ENCODE results near the gene SNRK.

SNRK gene

GRCh38 chr3:43286841-43287499, 630 bp downstream of the SNRK start:
- no peak for TF ChIP-seq ZNF274 (IDR thresholded peaks at IDR 0.05; ENCODE audit: low read depth, low read length)
- H3K4me3 ChIP-seq (ENCODE audit: low read length), result peak overlapping the region; percentile 77

GRCh38 chr3:43287500-43287873, 1.1 kb downstream of the SNRK start:
- no peak for TF ChIP-seq ZNF274 (IDR thresholded peaks at IDR 0.05; ENCODE audit: low read depth, low read length)
- H3K4me3 ChIP-seq (ENCODE audit: low read length), result peak overlapping the region; percentile 77

DNA sequence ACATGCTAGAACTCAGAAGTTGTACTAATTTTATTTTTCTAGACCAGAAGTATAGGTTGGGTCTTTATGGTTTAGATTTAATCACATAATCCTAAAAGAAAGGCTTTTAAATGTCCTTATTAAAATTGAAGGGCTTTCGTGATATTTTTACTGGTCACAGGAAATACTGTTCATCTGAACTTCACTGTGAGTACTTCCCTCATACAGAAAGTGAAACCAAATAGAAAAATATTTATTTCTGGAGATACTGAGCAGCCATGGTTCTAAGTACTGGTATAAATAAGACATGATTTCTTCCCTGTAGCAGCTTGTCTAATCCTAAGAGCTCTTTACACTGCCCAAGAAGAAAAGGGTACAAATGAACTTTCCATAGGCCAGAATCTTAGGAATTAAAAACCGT, 2.0 kb downstream of the SNRK start:
- peak overlapping the region; percentile 27; the same call in 1 of the 2 replicates for H3K4me3 ChIP-seq (ENCODE audit: low read length)

DNA sequence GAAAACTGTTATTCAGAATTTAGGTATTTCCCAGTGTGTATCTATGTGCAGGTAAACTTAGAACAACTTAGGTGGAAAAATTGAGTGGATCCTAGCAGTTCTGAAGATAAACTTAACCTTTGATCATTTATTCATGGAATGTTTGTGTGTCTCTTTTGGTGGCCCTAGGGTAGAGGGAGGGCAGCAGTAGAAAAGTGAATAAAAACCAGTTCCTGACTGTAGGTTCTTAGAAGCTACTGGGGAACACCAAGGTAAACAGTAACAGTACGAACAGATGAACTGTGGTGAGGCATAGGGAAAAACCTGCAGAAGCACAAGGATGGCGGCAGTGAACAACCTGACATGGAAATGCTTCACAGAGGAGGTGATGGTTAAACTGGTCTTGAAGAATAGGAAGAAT, 2.5 kb downstream of the SNRK start:
- TF ChIP-seq ZNF274 (IDR thresholded peaks at IDR 0.05; ENCODE audit: low read depth, low read length), result no peak

More for the DNA sequence above, 2.0 kb downstream of the SNRK start:
- no peak for TF ChIP-seq ZNF274 (IDR thresholded peaks at IDR 0.05; ENCODE audit: low read depth, low read length)

GRCh38 chr3:43289401-43289800, 3.1 kb downstream of the SNRK start:
- no peak for TF ChIP-seq ZNF274 (IDR thresholded peaks at IDR 0.05; ENCODE audit: low read depth, low read length)
- H3K4me3 ChIP-seq (ENCODE audit: low read length), result no peak overlapping the region

More for the DNA sequence above, 2.5 kb downstream of the SNRK start:
- no peak overlapping the region; the same call in 1 of the 2 replicates for H3K4me3 ChIP-seq (ENCODE audit: low read length)

DNA sequence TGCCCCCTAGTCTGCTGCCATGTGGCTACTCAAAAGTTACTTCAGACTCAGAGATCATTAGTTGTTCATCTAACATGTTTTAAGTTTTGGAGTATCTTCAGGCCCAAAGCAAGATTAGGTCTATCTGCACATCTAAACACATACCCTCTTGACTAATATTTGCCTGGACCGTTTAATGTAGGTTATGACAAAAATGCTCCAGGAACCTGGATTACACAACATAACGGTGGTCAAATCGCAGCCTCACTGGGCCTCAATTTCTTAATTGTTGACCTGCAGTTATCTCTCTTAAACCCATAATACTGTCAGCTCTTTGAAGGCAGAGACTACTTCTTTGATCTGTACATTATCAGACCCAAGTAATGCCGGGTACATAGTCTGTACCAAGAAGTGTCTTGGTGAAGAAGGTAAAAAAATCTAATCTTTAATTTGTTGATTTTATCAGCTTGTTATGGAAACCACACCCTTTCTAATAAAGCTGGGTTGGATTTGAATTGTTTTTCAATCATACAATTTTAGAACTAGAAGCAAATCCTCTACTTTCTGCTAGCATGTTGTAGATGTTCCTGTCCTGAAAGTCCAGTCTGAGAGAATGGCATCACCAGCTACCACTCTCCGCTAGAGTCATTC, 3.6 kb downstream of the SNRK start:
- H3K4me3 ChIP-seq (ENCODE audit: low read length), result no peak overlapping the region
- no peak for TF ChIP-seq ZNF274 (IDR thresholded peaks at IDR 0.05; ENCODE audit: low read depth, low read length)

GRCh38 chr3:43290956-43291355, 4.6 kb downstream of the SNRK start:
- no peak for TF ChIP-seq ZNF274 (IDR thresholded peaks at IDR 0.05; ENCODE audit: low read depth, low read length)
- peak overlapping the region; percentile 33; the same call in 1 of the 2 replicates for H3K4me3 ChIP-seq (ENCODE audit: low read length)

- no peak overlapping the region for H3K4me3 ChIP-seq (ENCODE audit: low read length)
- TF ChIP-seq ZNF274 (IDR thresholded peaks at IDR 0.05; ENCODE audit: low read depth, low read length), result no peak
These were observed 5.2 kb downstream of the SNRK start for GRCh38 chr3:43291546-43291945.

GRCh38 chr3:43294975-43295374, 8.6 kb downstream of the SNRK start:
- TF ChIP-seq ZNF274 (IDR thresholded peaks at IDR 0.05; ENCODE audit: low read depth, low read length), result no peak
- no peak overlapping the region for H3K4me3 ChIP-seq (ENCODE audit: low read length)

DNA sequence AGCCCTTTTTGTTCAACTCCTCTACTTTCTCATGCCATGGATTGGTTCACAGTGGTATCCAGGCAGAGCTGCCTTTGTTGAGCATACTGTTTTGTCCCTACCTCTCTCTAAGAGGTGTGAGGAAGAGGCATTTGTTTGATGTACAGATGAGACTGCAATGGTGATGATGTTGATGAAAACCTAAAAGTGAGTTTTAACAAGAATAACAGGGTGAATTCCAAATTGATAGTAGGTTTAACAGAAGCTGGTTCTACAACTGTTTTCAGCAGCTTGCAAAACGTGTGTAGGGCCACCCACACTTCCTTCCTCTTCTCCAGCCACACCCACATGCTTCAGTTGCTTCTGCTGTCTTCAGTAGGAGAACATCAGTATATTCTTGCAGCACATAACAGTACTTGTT, 10.2 kb downstream of the SNRK start:
- no peak for TF ChIP-seq ZNF274 (IDR thresholded peaks at IDR 0.05; ENCODE audit: low read depth, low read length)
- no peak overlapping the region for H3K4me3 ChIP-seq (ENCODE audit: low read length)

DNA sequence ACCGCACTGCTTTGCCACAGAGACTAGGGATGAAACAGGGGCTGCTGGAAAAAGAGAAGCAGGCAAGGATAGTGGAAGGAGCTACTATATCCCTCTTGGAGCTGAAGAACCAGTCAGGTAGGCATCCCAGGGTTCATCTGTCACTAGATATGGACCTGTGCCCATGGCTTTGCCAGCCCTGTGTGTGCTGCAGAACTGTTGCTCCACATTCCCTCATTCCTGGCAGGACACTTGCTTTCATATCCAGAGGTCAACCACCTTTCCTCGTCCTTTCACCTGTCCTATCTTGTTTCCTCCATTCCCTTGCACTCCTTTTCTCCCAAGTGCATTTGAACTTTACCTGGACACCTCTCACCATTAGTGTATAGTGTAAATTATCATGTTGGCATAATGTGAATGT, 12.0 kb downstream of the SNRK start:
- TF ChIP-seq ZNF274 (IDR thresholded peaks at IDR 0.05; ENCODE audit: low read depth, low read length), result no peak
- no peak overlapping the region for H3K4me3 ChIP-seq (ENCODE audit: low read length)

- TF ChIP-seq ZNF274 (IDR thresholded peaks at IDR 0.05; ENCODE audit: low read depth, low read length), result no peak
- no peak overlapping the region for H3K4me3 ChIP-seq (ENCODE audit: low read length)
These were observed 12.4 kb downstream of the SNRK start for GRCh38 chr3:43298761-43299160.

GRCh38 chr3:43302116-43302880, 16.0 kb downstream of the SNRK start:
- no peak for TF ChIP-seq ZNF274 (IDR thresholded peaks at IDR 0.05; ENCODE audit: low read depth, low read length)
- no peak overlapping the region for H3K4me3 ChIP-seq (ENCODE audit: low read length)

GRCh38 chr3:43304126-43304525, 17.8 kb downstream of the SNRK start:
- H3K4me3 ChIP-seq (ENCODE audit: low read length), result no peak overlapping the region
- TF ChIP-seq ZNF274 (IDR thresholded peaks at IDR 0.05; ENCODE audit: low read depth, low read length), result no peak

DNA sequence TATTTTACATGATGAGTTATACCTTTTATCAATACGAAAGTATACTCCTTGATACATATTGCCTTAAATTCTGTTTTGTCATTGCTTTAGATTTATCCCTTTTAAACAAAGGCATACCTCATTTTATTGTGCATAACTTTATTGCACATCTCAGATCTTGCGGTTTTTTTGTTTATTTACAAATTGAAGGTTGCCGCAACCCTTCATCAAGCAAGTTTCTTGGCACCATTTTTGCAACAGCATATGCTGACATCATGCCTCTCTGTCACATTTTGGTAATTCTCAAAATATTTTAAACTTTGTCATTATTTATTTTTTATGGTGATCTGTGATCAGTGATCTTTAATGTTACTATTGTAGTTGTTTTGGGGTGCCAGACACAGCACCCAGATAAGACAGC, 20.9 kb downstream of the SNRK start:
- H3K4me3 ChIP-seq (ENCODE audit: low read length), result no peak overlapping the region
- TF ChIP-seq ZNF274 (IDR thresholded peaks at IDR 0.05; ENCODE audit: low read depth, low read length), result no peak

All from GM08714 (cell line).